ENCODE data around the gene SUPT20H. TPM values are rescaled to one million over a fixed set of nuclear protein-coding genes. Genes with fewer than 3 reads are reported as not detected.
A peak's percentile ranks its signal among the peaks of the same experiment; 100 is the strongest.

Gene SUPT20H
- total and polyA plus RNA-seq, 2 of the 13 experiments (the other 11 are each of a cell fraction or from before 2014, with no cell fraction given): 35.0 to 63.6 TPM

- TF ChIP-seq, protein P1, sequence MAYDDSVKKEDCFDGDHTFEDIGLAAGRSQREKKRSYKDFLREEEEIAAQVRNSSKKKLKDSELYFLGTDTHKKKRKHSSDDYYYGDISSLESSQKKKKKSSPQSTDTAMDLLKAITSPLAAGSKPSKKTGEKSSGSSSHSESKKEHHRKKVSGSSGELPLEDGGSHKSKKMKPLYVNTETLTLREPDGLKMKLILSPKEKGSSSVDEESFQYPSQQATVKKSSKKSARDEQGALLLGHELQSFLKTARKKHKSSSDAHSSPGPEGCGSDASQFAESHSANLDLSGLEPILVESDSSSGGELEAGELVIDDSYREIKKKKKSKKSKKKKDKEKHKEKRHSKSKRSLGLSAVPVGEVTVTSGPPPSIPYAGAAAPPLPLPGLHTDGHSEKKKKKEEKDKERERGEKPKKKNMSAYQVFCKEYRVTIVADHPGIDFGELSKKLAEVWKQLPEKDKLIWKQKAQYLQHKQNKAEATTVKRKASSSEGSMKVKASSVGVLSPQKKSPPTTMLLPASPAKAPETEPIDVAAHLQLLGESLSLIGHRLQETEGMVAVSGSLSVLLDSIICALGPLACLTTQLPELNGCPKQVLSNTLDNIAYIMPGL (CRISPR knock-in tag; IDR thresholded peaks at IDR 0.05; ENCODE audit: borderline replicate concordance in 1 of 2, low read depth in 1 of 2): peak; percentile 75 to 86
- TF ChIP-seq TFDP2 (CRISPR knock-in tag; IDR thresholded peaks at IDR 0.05) (peak; percentile 58; the same call in 1 of the 2 replicates), FOXP4 (CRISPR knock-in tag; IDR thresholded peaks at IDR 0.05) (no peak), KDM2A (CRISPR knock-in tag; IDR thresholded peaks at IDR 0.05; ENCODE audit: borderline replicate concordance, low read depth) (peak; percentile 89; the same call in 1 of the 2 replicates), ZNF839 (CRISPR knock-in tag; IDR thresholded peaks at IDR 0.05; ENCODE audit: borderline replicate concordance) (peak; percentile 92; the same call in 1 of the 2 replicates), YY1 (IDR thresholded peaks at IDR 0.05; ENCODE audit: insufficient read depth, insufficient replicate concordance, low read depth, low read length) (peak; percentile 56), ZNF451 (CRISPR knock-in tag; IDR thresholded peaks at IDR 0.05) (no peak), BCLAF1 (IDR thresholded peaks at IDR 0.05) (no peak), RXRB (CRISPR knock-in tag; IDR thresholded peaks at IDR 0.05; ENCODE audit: borderline replicate concordance) (peak; percentile 40; the same call in 1 of the 2 replicates), ZNF143 (CRISPR knock-in tag; IDR thresholded peaks at IDR 0.05) (no peak), ZNF777 (CRISPR knock-in tag; IDR thresholded peaks at IDR 0.05) (peak; percentile 100), BRD4 (CRISPR knock-in tag; IDR thresholded peaks at IDR 0.05) (peak; percentile 66), PITX1 (CRISPR knock-in tag; IDR thresholded peaks at IDR 0.05) (0 out of 2 replicates have a peak, but pooled peaks have one; percentile 31), CHCHD3 (CRISPR knock-in tag; IDR thresholded peaks at IDR 0.05) (no peak), BHLHE40 (IDR thresholded peaks at IDR 0.05; ENCODE audit: low read length) (0 out of 2 replicates have a peak, but pooled peaks have one; percentile 5), KLF6 (CRISPR knock-in tag; IDR thresholded peaks at IDR 0.05) (no peak)
- TF ChIP-seq, protein P2, sequence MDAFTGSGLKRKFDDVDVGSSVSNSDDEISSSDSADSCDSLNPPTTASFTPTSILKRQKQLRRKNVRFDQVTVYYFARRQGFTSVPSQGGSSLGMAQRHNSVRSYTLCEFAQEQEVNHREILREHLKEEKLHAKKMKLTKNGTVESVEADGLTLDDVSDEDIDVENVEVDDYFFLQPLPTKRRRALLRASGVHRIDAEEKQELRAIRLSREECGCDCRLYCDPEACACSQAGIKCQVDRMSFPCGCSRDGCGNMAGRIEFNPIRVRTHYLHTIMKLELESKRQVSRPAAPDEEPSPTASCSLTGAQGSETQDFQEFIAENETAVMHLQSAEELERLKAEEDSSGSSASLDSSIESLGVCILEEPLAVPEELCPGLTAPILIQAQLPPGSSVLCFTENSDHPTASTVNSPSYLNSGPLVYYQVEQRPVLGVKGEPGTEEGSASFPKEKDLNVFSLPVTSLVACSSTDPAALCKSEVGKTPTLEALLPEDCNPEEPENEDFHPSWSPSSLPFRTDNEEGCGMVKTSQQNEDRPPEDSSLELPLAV (CRISPR knock-in tag; conservative IDR thresholded peaks at IDR 0.05; ENCODE audit: low read depth): no peak
- TF ChIP-seq, protein P3, sequence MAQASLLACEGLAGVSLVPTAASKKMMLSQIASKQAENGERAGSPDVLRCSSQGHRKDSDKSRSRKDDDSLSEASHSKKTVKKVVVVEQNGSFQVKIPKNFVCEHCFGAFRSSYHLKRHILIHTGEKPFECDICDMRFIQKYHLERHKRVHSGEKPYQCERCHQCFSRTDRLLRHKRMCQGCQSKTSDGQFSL (CRISPR knock-in tag; IDR thresholded peaks at IDR 0.05): peak; percentile 99
These were observed at the start of gene SUPT20H (continued) for GRCh38 chr13:37058910-37059847.
